HepG2 (cell line): ENCODE measurements around the gene DTD2.

Experiments
- ATF4 ChIP-seq, 2 experiments: fragments of 450-650 bp in 1 of 2; sonication (generic) in 1 of 2; formaldehyde crosslinking; IDR thresholded peaks; 2 replicates each; pipeline versions ENCODE4 v1.5.0 to v1.8.0; 2020 to 2022; ENCODE audit warnings: mild to moderate bottlenecking in 1 of 2, missing genetic modification reagents in 1 of 2
- E2F5 ChIP-seq: sonication (generic); formaldehyde crosslinking; conservative IDR thresholded peaks from 2 replicates; pipeline ENCODE4 v1.4.0; 2020; ENCODE audit warnings: missing genetic modification reagents
- HMGXB4 ChIP-seq, 2 experiments: sonication (generic) in 1 of 2; formaldehyde crosslinking in 1 of 2; IDR thresholded peaks; 2 replicates each; pipeline versions ENCODE4 v1.4.0 to v1.6.1; 2018 to 2020; ENCODE audit warnings: missing genetic modification reagents in 2 of 2, borderline replicate concordance in 1 of 2, low read depth in 1 of 2, mild to moderate bottlenecking in 1 of 2, missing biosample characterization in 1 of 2
- MAX ChIP-seq: IDR thresholded peaks from 2 replicates; pipeline ENCODE4 v1.6.1; 2012; ENCODE audit warnings: inconsistent platforms
- ZNF496 ChIP-seq: sonication (generic); formaldehyde crosslinking; IDR thresholded peaks from 2 replicates; pipeline ENCODE4 v1.8.1; 2023; ENCODE audit warnings: mild to moderate bottlenecking, moderate library complexity, missing genetic modification reagents; ENCODE audit not compliant: insufficient replicate concordance
- ZNF710 ChIP-seq: sonication (generic); formaldehyde crosslinking; IDR thresholded peaks from 2 replicates; pipeline ENCODE4 v1.5.0; 2020; ENCODE audit warnings: mild to moderate bottlenecking, missing genetic modification reagents, borderline replicate concordance

- no peak for TF ChIP-seq MAX
- TF ChIP-seq ATF4 (CRISPR knock-in tag; IDR thresholded peaks at IDR 0.05) = no peak
- TF ChIP-seq E2F5 (CRISPR knock-in tag) = no peak
- TF ChIP-seq ZNF710 (CRISPR knock-in tag) = no peak
- TF ChIP-seq HMGXB4 (CRISPR knock-in tag; IDR thresholded peaks at IDR 0.05; ENCODE audit: borderline replicate concordance in 1 of 2, low read depth in 1 of 2) = no peak
- no peak for TF ChIP-seq ZNF496
These were observed 47.2 kb downstream of the DTD2 start for GRCh38 chr14:31410048-31410650.
